Upper lobe of left lung (tissue), 4 donors: Measurements from ENCODE around the gene FADS2.

Source experiments
- EP300 ChIP-seq, 4 donors: sonication (generic); formaldehyde crosslinking; IDR thresholded peaks; one replicate each; pipeline ENCODE4 v1.5.1; 2017; ENCODE audit warnings: antibody characterized with exemption in 4 of 4, control low read depth in 2 of 4
- TF ChIP-seq, protein P1 (sequence below), 6 experiments: fragments of 450-650 bp in 4 of 6; fragments of 200-600 bp in 2 of 6; sonication (generic) in 2 of 6; IDR thresholded peaks; one replicate each; pipeline ENCODE4 v1.5.1; 2016 to 2019; ENCODE audit warnings: antibody characterized with exemption in 6 of 6

DNA sequence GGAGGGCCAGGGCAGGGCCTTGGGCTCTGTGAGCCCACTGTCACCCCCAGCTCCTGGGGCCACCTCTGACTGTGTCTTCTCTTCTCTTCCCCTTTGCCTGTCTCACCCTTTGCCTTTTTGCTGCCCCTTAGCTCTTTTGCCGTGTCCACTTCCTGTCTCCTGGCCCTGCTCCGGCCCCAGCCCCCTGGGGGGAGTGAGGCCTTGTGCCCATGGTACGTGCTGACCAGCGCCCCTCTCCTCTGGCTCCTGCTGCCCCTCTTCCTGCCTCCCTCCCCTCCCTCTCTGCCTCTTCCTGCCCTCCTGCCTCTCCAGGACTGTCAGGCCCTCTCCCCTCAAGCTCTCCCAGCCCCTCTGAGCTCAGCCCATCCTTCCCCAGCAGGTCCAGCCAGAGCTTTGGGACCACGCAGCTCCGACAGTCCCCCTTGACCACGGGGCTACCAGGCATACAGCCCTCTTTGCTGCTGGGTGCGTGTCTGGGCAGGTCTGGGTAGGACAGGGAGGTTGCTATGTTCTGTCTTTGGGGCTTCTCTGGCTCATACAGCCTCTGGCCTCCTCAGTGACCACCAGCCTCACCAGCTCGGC lies 47.4 kb upstream of the FADS2 start:
- TF ChIP-seq, protein P1, sequence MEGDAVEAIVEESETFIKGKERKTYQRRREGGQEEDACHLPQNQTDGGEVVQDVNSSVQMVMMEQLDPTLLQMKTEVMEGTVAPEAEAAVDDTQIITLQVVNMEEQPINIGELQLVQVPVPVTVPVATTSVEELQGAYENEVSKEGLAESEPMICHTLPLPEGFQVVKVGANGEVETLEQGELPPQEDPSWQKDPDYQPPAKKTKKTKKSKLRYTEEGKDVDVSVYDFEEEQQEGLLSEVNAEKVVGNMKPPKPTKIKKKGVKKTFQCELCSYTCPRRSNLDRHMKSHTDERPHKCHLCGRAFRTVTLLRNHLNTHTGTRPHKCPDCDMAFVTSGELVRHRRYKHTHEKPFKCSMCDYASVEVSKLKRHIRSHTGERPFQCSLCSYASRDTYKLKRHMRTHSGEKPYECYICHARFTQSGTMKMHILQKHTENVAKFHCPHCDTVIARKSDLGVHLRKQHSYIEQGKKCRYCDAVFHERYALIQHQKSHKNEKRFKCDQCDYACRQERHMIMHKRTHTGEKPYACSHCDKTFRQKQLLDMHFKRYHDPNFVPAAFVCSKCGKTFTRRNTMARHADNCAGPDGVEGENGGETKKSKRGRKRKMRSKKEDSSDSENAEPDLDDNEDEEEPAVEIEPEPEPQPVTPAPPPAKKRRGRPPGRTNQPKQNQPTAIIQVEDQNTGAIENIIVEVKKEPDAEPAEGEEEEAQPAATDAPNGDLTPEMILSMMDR (IDR thresholded peaks at IDR 0.05), result no peak
- no peak for TF ChIP-seq EP300 (IDR thresholded peaks at IDR 0.05)
